Adrenal gland (tissue), 12 donors: ENCODE measurements around the gene FHAD1. TPM values are rescaled to one million over a fixed set of nuclear protein-coding genes. Genes with fewer than 3 reads are reported as not detected.

ENCODE experiments used
- DNase-seq, 7 donors: peaks; one replicate each; pipeline ENCODE4 v3.0.0-alpha.2; 2019 to 2020
- H3K27ac ChIP-seq, 5 donors: fragments of 200-600 bp; sonication (generic) in 4 of 5; 1 replicate in 3 of 5; 2 replicates in 2 of 5; pipeline versions ENCODE4 v1.5.1 to v1.8.0; 2016 to 2020; ENCODE audit warnings: mild to moderate bottlenecking in 1 of 5
- H3K27me3 ChIP-seq: fragments of 200-600 bp; 2 replicates; pipeline ENCODE4 v1.8.0; 2021
- H3K36me3 ChIP-seq, 2 donors: fragments of 200-600 bp; replicated peaks in 1 of 2; 1 replicate in 1 of 2; 2 replicates in 1 of 2; pipeline versions ENCODE4 v1.5.1 to v1.8.0; 2018 to 2022
- H3K4me1 ChIP-seq, 2 donors: fragments of 200-600 bp; replicated peaks in 1 of 2; 1 replicate in 1 of 2; 2 replicates in 1 of 2; pipeline versions ENCODE4 v1.5.1 to v1.8.0; 2018 to 2021
- H3K4me3 ChIP-seq, 4 donors: fragments of 200-600 bp; sonication (generic) in 3 of 4; one replicate each; pipeline ENCODE4 v1.5.1; 2016 to 2018
- H3K9me3 ChIP-seq, 3 donors: fragments of 200-600 bp; sonication (generic) in 1 of 3; replicated peaks in 1 of 3; 1 replicate in 2 of 3; 2 replicates in 1 of 3; pipeline versions ENCODE4 v1.5.1 to v1.8.0; 2016 to 2021
- POLR2A ChIP-seq, 2 donors: fragments of 450-650 bp; IDR thresholded peaks; one replicate each; pipeline ENCODE4 v1.6.1; 2017; ENCODE audit warnings: antibody characterized with exemption in 2 of 2, mild to moderate bottlenecking in 2 of 2, moderate library complexity in 1 of 2
- WGBS, 4 donors: extraction: QIAGEN DNeasy Blood & Tissue Kit in 2 of 4; methylation state at CpG; one replicate each; pipeline versions ENCODE4 v1.1.5 to v1.1.7; 2013 to 2017; 5-methylcytosine and 5-hydroxymethylcytosine counted together
- intact Hi-C, 2 donors: fragments of 100-400 bp; cut with DNase I; formaldehyde crosslinking; loops; one replicate each; pipeline versions ENCODE4 v1.14.1 to v1.15.0; 2022 to 2023
- polyA plus RNA-seq, 3 donors: library from polyadenylated mRNA; stranded (reverse); fragments of 200-250 nt in 2 of 3; fragments of 350-450 nt in 1 of 3; fragmentation: Illumina TruSeq in 1 of 3; extraction: RNeasy Lipid Tissue Mini Kit (QIAGEN cat#74804) in 1 of 3; gene quantifications; one replicate each; pipeline ENCODE4 v1.2.3, GENCODE V29; 2013 to 2014
- total RNA-seq, 9 donors: library from RNA; depleted of rRNA in 4 of 9; stranded (reverse); fragments of >200 nt in 4 of 9; fragments of 120-200 nt in 1 of 9; fragmentation: NEBNext Ultra II Directional in 1 of 9; extraction: Animal tissue kit (Norgen Biotek cat#: 25700) in 1 of 9; gene quantifications; one replicate each; pipeline versions ENCODE4 v1.1.0 to v1.2.4, GENCODE V29; 2013 to 2023
- TF ChIP-seq, protein P1 (sequence below), 6 experiments: fragments of 450-650 bp in 4 of 6; fragments of 200-600 bp in 2 of 6; sonication (generic) in 1 of 6; IDR thresholded peaks; 1 replicate in 5 of 6; 2 replicates in 1 of 6; pipeline versions ENCODE4 v1.5.1 to v1.8.0; 2016 to 2021; ENCODE audit warnings: antibody characterized with exemption in 6 of 6, mild to moderate bottlenecking in 2 of 6, moderate library complexity in 1 of 6
- donor health status: healthy with polysubstance abuse.
- donor health status: Bipolar disorder and iron deficiency.
- donor health status: DM: yes; HTN: yes; CAD: no.
- donor health status: DM: no; HTN: no; CAD: no.
- donor health status: DM: no; HTN: no; CAD: no.
- donor health status: DM: yes; HTN: yes; CAD: no.

The FHAD1 gene
- total and polyA plus RNA-seq, 12 donors: 0.09 to 1.6 (median 0.57) TPM; not detected in 1

- TF ChIP-seq, protein P1, sequence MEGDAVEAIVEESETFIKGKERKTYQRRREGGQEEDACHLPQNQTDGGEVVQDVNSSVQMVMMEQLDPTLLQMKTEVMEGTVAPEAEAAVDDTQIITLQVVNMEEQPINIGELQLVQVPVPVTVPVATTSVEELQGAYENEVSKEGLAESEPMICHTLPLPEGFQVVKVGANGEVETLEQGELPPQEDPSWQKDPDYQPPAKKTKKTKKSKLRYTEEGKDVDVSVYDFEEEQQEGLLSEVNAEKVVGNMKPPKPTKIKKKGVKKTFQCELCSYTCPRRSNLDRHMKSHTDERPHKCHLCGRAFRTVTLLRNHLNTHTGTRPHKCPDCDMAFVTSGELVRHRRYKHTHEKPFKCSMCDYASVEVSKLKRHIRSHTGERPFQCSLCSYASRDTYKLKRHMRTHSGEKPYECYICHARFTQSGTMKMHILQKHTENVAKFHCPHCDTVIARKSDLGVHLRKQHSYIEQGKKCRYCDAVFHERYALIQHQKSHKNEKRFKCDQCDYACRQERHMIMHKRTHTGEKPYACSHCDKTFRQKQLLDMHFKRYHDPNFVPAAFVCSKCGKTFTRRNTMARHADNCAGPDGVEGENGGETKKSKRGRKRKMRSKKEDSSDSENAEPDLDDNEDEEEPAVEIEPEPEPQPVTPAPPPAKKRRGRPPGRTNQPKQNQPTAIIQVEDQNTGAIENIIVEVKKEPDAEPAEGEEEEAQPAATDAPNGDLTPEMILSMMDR (IDR thresholded peaks at IDR 0.05): no peak
- TF ChIP-seq POLR2A (IDR thresholded peaks at IDR 0.05): no peak
- 82 to 88% (median 84%) methylated on average over 2 of the region's 2 CpGs for WGBS, 4 donors
- intact Hi-C loops: no loop called here
Measured at GRCh38 chr1:15264769-15265168, 17.7 kb downstream of the FHAD1 start.

GRCh38 chr1:15271196-15271595, 24.2 kb downstream of the FHAD1 start:
- TF ChIP-seq, protein P1 (IDR thresholded peaks at IDR 0.05): no peak
- no peak for TF ChIP-seq POLR2A (IDR thresholded peaks at IDR 0.05)
- Histone ChIP-seq H3K9me3 (peaks cover 0 to 7% (median 0%) of the 10 kb centered on the region in 3 donors), H3K4me1 (peaks cover 0 to 4% of the 10 kb centered on the region in 2 donors), H3K4me3 (no peak overlapping the region), H3K36me3 (no peaks in the 10 kb centered on the region), H3K27ac (no peak overlapping the region), H3K27me3 (no peaks in the 10 kb centered on the region)
- intact Hi-C loops: loop anchor here (5.0 to 10.0 kb wide), 4 partner anchors 66 to 144 kb away; partner anchors contain the start of gene TMEM51 (in 1 of the 2)
- WGBS, 4 donors: 75 to 95% (median 87%) methylated on average over 6 to 7 of the region's 7 CpGs
- peak in 1 of 7 donors; percentile 35 for DNase-seq

More at GRCh38 chr1:15264769-15265168, 17.7 kb downstream of the FHAD1 start:
- Histone ChIP-seq H3K36me3 (no peaks in the 10 kb centered on the region), H3K9me3 (peaks cover 0 to 7% (median 0%) of the 10 kb centered on the region in 3 donors), H3K27ac (no peak overlapping the region), H3K4me3 (no peak overlapping the region), H3K27me3 (no peaks in the 10 kb centered on the region), H3K4me1 (peaks cover 13 to 17% of the 10 kb centered on the region in 2 donors)
- DNase-seq: no peak

GRCh38 chr1:15272009-15272781, 25.2 kb downstream of the FHAD1 start:
- no peaks in the 10 kb centered on the region for H3K27me3 ChIP-seq
- WGBS, 4 donors: 27 to 71% (median 31%) methylated on average over 9 to 26 of the region's 26 CpGs
- no peak overlapping the region for H3K27ac ChIP-seq
- H3K4me3 ChIP-seq: peak overlapping the region in 1 of 4 donors; percentile 18
- H3K4me1 ChIP-seq: peaks cover 0 to 4% of the 10 kb centered on the region in 2 donors
- intact Hi-C loops: loop anchor here (5.0 to 10.0 kb wide), 4 partner anchors 67 to 145 kb away; partner anchors contain the start of gene TMEM51 (in 1 of the 2)
- peak; percentile 73 to 86 (median 83) for DNase-seq
- TF ChIP-seq, protein P1 (IDR thresholded peaks at IDR 0.05): peak; percentile 62 to 90 (median 89)
- no peak for TF ChIP-seq POLR2A (IDR thresholded peaks at IDR 0.05)
- peaks cover 0 to 1% (median 0%) of the 10 kb centered on the region in 3 donors for H3K9me3 ChIP-seq
- H3K36me3 ChIP-seq: no peaks in the 10 kb centered on the region

- H3K27ac ChIP-seq: no peak overlapping the region
- no peaks in the 10 kb centered on the region for H3K27me3 ChIP-seq
- H3K9me3 ChIP-seq: no peaks in the 10 kb centered on the region
- peaks cover 0 to 4% of the 10 kb centered on the region in 2 donors for H3K4me1 ChIP-seq
- 34 to 48% (median 43%) methylated on average over 7 of the region's 7 CpGs for WGBS, 4 donors
- intact Hi-C loops: loop anchor here (5.0 to 10.0 kb wide), 4 partner anchors 68 to 145 kb away; partner anchors contain the start of gene TMEM51 (in 1 of the 2)
- no peak for TF ChIP-seq POLR2A (IDR thresholded peaks at IDR 0.05)
- TF ChIP-seq, protein P1 (IDR thresholded peaks at IDR 0.05): no peak
- DNase-seq: no peak
- no peak overlapping the region for H3K4me3 ChIP-seq
- H3K36me3 ChIP-seq: no peaks in the 10 kb centered on the region
Measured at GRCh38 chr1:15272782-15273127, 25.7 kb downstream of the FHAD1 start.
